ENCODE data around the gene MFGE8.

- TF ChIP-seq CTCF (conservative IDR thresholded peaks at IDR 0.05): no peak
- TF ChIP-seq EZH2 (IDR thresholded peaks at IDR 0.05; ENCODE audit: low read depth): no peak
These were observed at the start of gene MFGE8 for GRCh38 chr15:88913017-88913849.

All from PC-9 (cell line).